Muscle of leg (tissue), 11 donors: Measurements from ENCODE around the gene MEA1. TPM values are rescaled to one million over a fixed set of nuclear protein-coding genes. Genes with fewer than 3 reads are reported as not detected.
A peak's percentile ranks its signal among the peaks of the same experiment; 100 is the strongest.

Experiments
- DNase-seq: peaks from one replicate; pipeline ENCODE4 v3.0.0; 2013
- H3K27ac ChIP-seq: one replicate; pipeline ENCODE4 v1.5.1; 2013; ENCODE audit warnings: mild to moderate bottlenecking, low read length, control low read depth
- H3K27me3 ChIP-seq: one replicate; pipeline ENCODE4 v1.6.1; 2013; ENCODE audit warnings: low read length; ENCODE audit not compliant: control insufficient read depth, insufficient read depth
- H3K36me3 ChIP-seq: one replicate; pipeline ENCODE4 v1.6.1; 2013; ENCODE audit warnings: low read length; ENCODE audit not compliant: control insufficient read depth, insufficient read depth
- H3K4me1 ChIP-seq: one replicate; pipeline ENCODE4 v1.6.1; 2013; ENCODE audit warnings: low read length; ENCODE audit not compliant: control insufficient read depth, insufficient read depth
- H3K4me3 ChIP-seq: one replicate; pipeline ENCODE4 v1.5.1; 2013; ENCODE audit warnings: low read length, control low read depth
- H3K9me3 ChIP-seq: replicated peaks from 2 replicates; pipeline ENCODE4 v1.6.1; 2013; ENCODE audit warnings: low read depth, low read length; ENCODE audit not compliant: control insufficient read depth
- WGBS: methylation state at CpG from one replicate; pipeline ENCODE4 v1.1.5; 2013; ENCODE audit warnings: missing lambda C conversion rate; ENCODE audit not compliant: insufficient coverage; 5-methylcytosine and 5-hydroxymethylcytosine counted together
- polyA plus RNA-seq, 8 donors: library from polyadenylated mRNA; unstranded; fragments of 120-200 nt; gene quantifications; one replicate each; pipeline versions ENCODE4 v1.2.1 to v1.2.3, GENCODE V29; 2013; ENCODE audit warnings: inconsistent platforms in 1 of 8, low replicate concordance in 1 of 8; ENCODE audit not compliant: insufficient read length in 8 of 8, insufficient read depth in 1 of 8
- total RNA-seq: library from RNA; stranded (reverse); fragments of 120-200 nt; gene quantifications from one replicate; pipeline ENCODE4 v1.2.4, GENCODE V29; 2013

Gene MEA1
- total and polyA plus RNA-seq, 9 donors: 40.4 to 63.4 (median 48.6) TPM

- Histone ChIP-seq H3K9me3 (no peaks in the 10 kb centered on the region), H3K4me3 (no peak overlapping the region), H3K27ac (no peak overlapping the region), H3K4me1 (no peaks in the 10 kb centered on the region), H3K27me3 (no peaks in the 10 kb centered on the region), H3K36me3 (peaks cover 84% of the 10 kb centered on the region)
- DNase-seq: no peak
- WGBS: 92% methylated on average over 5 of the region's 9 CpGs
Observed at GRCh38 chr6:43029120-43029519, 15.4 kb upstream of the MEA1 start.

- DNase-seq: no peak
- no peaks in the 10 kb centered on the region for H3K9me3 ChIP-seq
Observed at GRCh38 chr6:43026365-43026764, 12.6 kb upstream of the MEA1 start.

GRCh38 chr6:43024436-43024835, 10.7 kb upstream of the MEA1 start:
- no peaks in the 10 kb centered on the region for H3K27me3 ChIP-seq
- no peak overlapping the region for H3K27ac ChIP-seq
- H3K9me3 ChIP-seq: no peaks in the 10 kb centered on the region
- H3K4me3 ChIP-seq: no peak overlapping the region
- no peak for DNase-seq
- WGBS: 84% methylated on average over 2 of the region's 2 CpGs
- H3K36me3 ChIP-seq: peaks cover 70% of the 10 kb centered on the region
- H3K4me1 ChIP-seq: peaks cover 20% of the 10 kb centered on the region

More at GRCh38 chr6:43026365-43026764, 12.6 kb upstream of the MEA1 start:
- H3K36me3 ChIP-seq: peaks cover 67% of the 10 kb centered on the region
- no peaks in the 10 kb centered on the region for H3K27me3 ChIP-seq
- H3K4me3 ChIP-seq: no peak overlapping the region
- no peak overlapping the region for H3K27ac ChIP-seq
- peaks cover 7% of the 10 kb centered on the region for H3K4me1 ChIP-seq
- 78% methylated on average over 1 of the region's 5 CpGs for WGBS

- Histone ChIP-seq H3K4me1 (peaks cover 44% of the 10 kb centered on the region), H3K4me3 (peak within 1 kb of the TSS; percentile 99), H3K27me3 (no peaks in the 10 kb centered on the region), H3K36me3 (peaks cover 68% of the 10 kb centered on the region), H3K27ac (peak within 1 kb of the TSS; percentile 97), H3K9me3 (no peaks in the 10 kb centered on the region)
- peak; percentile 88 for DNase-seq
- under 1% methylated on average over 52 of the region's 56 CpGs for WGBS
Observed at GRCh38 chr6:43021270-43022047, 7.7 kb upstream of the MEA1 start, which contains the start of gene RRP36. RRP36 (plus strand) TSS chr6:43021623; CDS start chr6:43021655, 32 bp downstream.

GRCh38 chr6:43020847-43021246, 7.1 kb upstream of the MEA1 start:
- Histone ChIP-seq H3K4me3 (peak overlapping the region; percentile 99), H3K36me3 (peaks cover 62% of the 10 kb centered on the region), H3K27ac (peak overlapping the region; percentile 97), H3K4me1 (peaks cover 50% of the 10 kb centered on the region), H3K27me3 (no peaks in the 10 kb centered on the region), H3K9me3 (no peaks in the 10 kb centered on the region)
- no CpG with 5 or more reads among the region's 5 CpGs for WGBS
- peak; percentile 44 for DNase-seq

- Histone ChIP-seq H3K36me3 (peaks cover 57% of the 10 kb centered on the region), H3K9me3 (no peaks in the 10 kb centered on the region), H3K27me3 (no peaks in the 10 kb centered on the region), H3K4me1 (peaks cover 56% of the 10 kb centered on the region), H3K27ac (peak overlapping the region; percentile 97), H3K4me3 (no peak overlapping the region)
- 100% methylated on average over 2 of the region's 3 CpGs for WGBS
- DNase-seq: no peak
Observed at GRCh38 chr6:43020052-43020705, 6.4 kb upstream of the MEA1 start.

GRCh38 chr6:43019152-43019551, 5.4 kb upstream of the MEA1 start:
- Histone ChIP-seq H3K4me1 (peaks cover 61% of the 10 kb centered on the region), H3K27ac (no peak overlapping the region), H3K4me3 (no peak overlapping the region), H3K36me3 (peaks cover 47% of the 10 kb centered on the region), H3K9me3 (no peaks in the 10 kb centered on the region), H3K27me3 (no peaks in the 10 kb centered on the region)
- WGBS: 75% methylated on average over 1 of the region's 2 CpGs
- no peak for DNase-seq

- Histone ChIP-seq H3K36me3 (peaks cover 52% of the 10 kb centered on the region), H3K4me3 (peak overlapping the region; percentile 24), H3K27ac (peak overlapping the region; percentile 88), H3K4me1 (peaks cover 66% of the 10 kb centered on the region), H3K9me3 (no peaks in the 10 kb centered on the region), H3K27me3 (no peaks in the 10 kb centered on the region)
- no peak for DNase-seq
- 85% methylated on average over 12 of the region's 12 CpGs for WGBS
Observed at GRCh38 chr6:43016943-43017334, 3.2 kb upstream of the MEA1 start.

- Histone ChIP-seq H3K36me3 (peaks cover 58% of the 10 kb centered on the region), H3K27me3 (no peaks in the 10 kb centered on the region), H3K4me3 (peak overlapping the region; percentile 24), H3K27ac (peak overlapping the region; percentile 88), H3K4me1 (peaks cover 66% of the 10 kb centered on the region), H3K9me3 (no peaks in the 10 kb centered on the region)
- 53% methylated on average over 2 of the region's 7 CpGs for WGBS
- DNase-seq: peak; percentile 69
Observed at GRCh38 chr6:43016176-43016942, 2.6 kb upstream of the MEA1 start.

- H3K9me3 ChIP-seq: no peaks in the 10 kb centered on the region
- peak overlapping the region; percentile 77 for H3K4me3 ChIP-seq
- under 1% methylated on average over 7 of the region's 7 CpGs for WGBS
- H3K36me3 ChIP-seq: peaks cover 61% of the 10 kb centered on the region
- peaks cover 53% of the 10 kb centered on the region for H3K4me1 ChIP-seq
- H3K27me3 ChIP-seq: no peaks in the 10 kb centered on the region
- peak overlapping the region; percentile 88 for H3K27ac ChIP-seq
- peak; percentile 70 for DNase-seq
Observed at GRCh38 chr6:43014434-43014909, 726 bp upstream of the MEA1 start.
